OCI-LY1 (cell line): Measurements from ENCODE around the gene NAA10.

ENCODE experiments used
- H2AFZ ChIP-seq: fragments of 200-600 bp; sonication (generic), shearing (Covaris generic); 2 replicates; pipeline ENCODE4 v1.6.0; 2014; ENCODE audit warnings: antibody characterized with exemption, mild to moderate bottlenecking, low read length
- H3F3A ChIP-seq: fragments of 200-600 bp; sonication (generic), shearing (Covaris generic); 2 replicates; pipeline ENCODE4 v1.6.0; 2014; ENCODE audit warnings: mild to moderate bottlenecking, antibody characterized with exemption, low read length, moderate library complexity; ENCODE audit not compliant: insufficient read depth
- H3K27ac ChIP-seq: fragments of 200-600 bp; sonication (generic); 2 replicates; pipeline ENCODE4 v1.5.1; 2014; ENCODE audit warnings: low read length, mixed run types, mild to moderate bottlenecking, low read depth; ENCODE audit not compliant: poor library complexity, severe bottlenecking
- H3K27me3 ChIP-seq: fragments of 200-600 bp; sonication (generic); 2 replicates; pipeline ENCODE4 v1.6.0; 2014; ENCODE audit warnings: antibody characterized with exemption, mild to moderate bottlenecking, low read length, moderate library complexity; ENCODE audit not compliant: insufficient read depth
- H3K36me3 ChIP-seq: fragments of 200-600 bp; sonication (generic); 2 replicates; pipeline ENCODE4 v1.6.1; 2014; ENCODE audit warnings: mild to moderate bottlenecking, antibody characterized with exemption, low read length, moderate library complexity, mixed read lengths; ENCODE audit not compliant: insufficient read depth
- H3K4me1 ChIP-seq: fragments of 200-600 bp; sonication (generic); 2 replicates; pipeline ENCODE4 v1.5.1; 2014; ENCODE audit warnings: mild to moderate bottlenecking, low read length, moderate library complexity; ENCODE audit not compliant: insufficient read depth, severe bottlenecking
- H3K4me2 ChIP-seq: fragments of 200-600 bp; sonication (generic), shearing (Covaris generic); 2 replicates; pipeline ENCODE4 v1.6.1; 2014; ENCODE audit warnings: low read length
- H3K4me3 ChIP-seq: fragments of 200-600 bp; sonication (generic); 2 replicates; pipeline ENCODE4 v1.5.1; 2014; ENCODE audit warnings: low read length, low read depth, mild to moderate bottlenecking, mixed read lengths; ENCODE audit not compliant: poor library complexity, severe bottlenecking
- H3K79me2 ChIP-seq: fragments of 200-600 bp; shearing (Covaris generic); 2 replicates; pipeline ENCODE4 v1.6.1; 2016; ENCODE audit warnings: mixed run types, low read length, mixed read lengths; ENCODE audit not compliant: insufficient read depth
- H3K9ac ChIP-seq: fragments of 200-600 bp; sonication (generic), shearing (Covaris generic); 2 replicates; pipeline ENCODE4 v1.6.1; 2014; ENCODE audit warnings: mild to moderate bottlenecking, low read length, mixed read lengths
- H3K9me2 ChIP-seq: fragments of 200-600 bp; sonication (generic), shearing (Covaris generic); 2 replicates; pipeline ENCODE4 v1.6.1; 2014; ENCODE audit warnings: low read depth, mild to moderate bottlenecking, low read length, mixed read lengths
- H3K9me3 ChIP-seq: fragments of 200-600 bp; shearing (Covaris generic); 2 replicates; pipeline ENCODE4 v1.6.1; 2014; ENCODE audit warnings: low read length, mixed read lengths
- H4K20me1 ChIP-seq: fragments of 200-600 bp; sonication (generic), shearing (Covaris generic); 2 replicates; pipeline ENCODE4 v1.6.0; 2016; ENCODE audit warnings: mild to moderate bottlenecking, low read length; ENCODE audit not compliant: insufficient read depth
- EZH2 ChIP-seq: fragments of 200-600 bp; sonication (generic), shearing (Covaris generic); IDR thresholded peaks from 2 replicates; pipeline ENCODE4 v1.8.0; 2017; ENCODE audit warnings: borderline replicate concordance, mixed run types, mild to moderate bottlenecking, antibody characterized with exemption, low read length, moderate library complexity, mixed read lengths
- TF ChIP-seq, protein P1 (sequence below): fragments of 200-600 bp; sonication (generic), shearing (Covaris generic); IDR thresholded peaks from 2 replicates; pipeline ENCODE4 v1.5.1; 2017; ENCODE audit warnings: mild to moderate bottlenecking, antibody characterized with exemption, low read length, moderate library complexity, mixed read lengths

The NAA10 gene

DNA sequence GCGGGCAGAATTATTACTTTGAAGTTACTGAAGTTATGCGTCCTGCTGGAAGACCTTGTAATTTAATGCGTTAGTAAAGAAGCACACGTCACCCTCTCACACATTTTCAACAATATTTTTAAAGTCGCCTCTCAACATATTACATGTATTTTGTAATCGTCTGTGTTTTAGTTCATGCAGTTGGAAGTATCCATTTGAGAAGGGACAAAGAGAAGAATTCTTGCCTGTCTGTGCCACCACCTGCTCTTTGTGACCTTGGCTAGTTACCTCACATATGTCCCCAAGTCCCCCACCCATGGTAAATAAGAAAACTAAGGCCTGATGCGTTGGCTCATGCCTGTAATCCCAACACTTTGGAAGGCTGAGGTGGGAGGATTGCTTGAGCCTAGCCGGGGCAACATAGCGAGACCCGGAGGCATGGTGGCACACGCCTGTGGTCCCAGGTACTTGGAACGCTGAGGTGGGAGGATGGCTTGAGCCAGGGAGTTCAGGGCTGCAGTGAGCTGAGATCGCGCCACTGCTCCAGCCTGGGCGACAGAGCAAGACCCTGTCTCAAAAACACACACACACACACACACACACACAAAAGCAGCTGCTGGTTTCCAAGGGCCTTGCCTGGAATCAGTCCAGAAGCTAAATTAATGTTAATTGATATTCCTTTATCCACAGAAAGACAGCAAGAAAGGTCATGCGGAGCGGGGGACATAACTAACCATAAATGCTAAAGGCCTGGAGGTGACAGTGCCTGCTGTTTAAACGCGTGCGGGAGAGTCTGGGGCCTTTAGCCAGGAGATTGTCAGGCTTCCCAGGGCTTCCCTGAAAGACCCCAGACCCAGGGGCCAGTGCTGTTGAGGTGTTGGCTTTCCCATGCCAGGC, 38.5 kb upstream of the NAA10 start:
- peak overlapping the region; percentile 98 for H3K27ac ChIP-seq
- H2AFZ ChIP-seq = no peak overlapping the region
- H3K79me2 ChIP-seq = peaks cover 13% of the 10 kb centered on the region
- H3K4me1 ChIP-seq = peaks cover 27% of the 10 kb centered on the region
- no peaks in the 10 kb centered on the region for H3K9me2 ChIP-seq
- no peak for TF ChIP-seq EZH2
- TF ChIP-seq, protein P1, sequence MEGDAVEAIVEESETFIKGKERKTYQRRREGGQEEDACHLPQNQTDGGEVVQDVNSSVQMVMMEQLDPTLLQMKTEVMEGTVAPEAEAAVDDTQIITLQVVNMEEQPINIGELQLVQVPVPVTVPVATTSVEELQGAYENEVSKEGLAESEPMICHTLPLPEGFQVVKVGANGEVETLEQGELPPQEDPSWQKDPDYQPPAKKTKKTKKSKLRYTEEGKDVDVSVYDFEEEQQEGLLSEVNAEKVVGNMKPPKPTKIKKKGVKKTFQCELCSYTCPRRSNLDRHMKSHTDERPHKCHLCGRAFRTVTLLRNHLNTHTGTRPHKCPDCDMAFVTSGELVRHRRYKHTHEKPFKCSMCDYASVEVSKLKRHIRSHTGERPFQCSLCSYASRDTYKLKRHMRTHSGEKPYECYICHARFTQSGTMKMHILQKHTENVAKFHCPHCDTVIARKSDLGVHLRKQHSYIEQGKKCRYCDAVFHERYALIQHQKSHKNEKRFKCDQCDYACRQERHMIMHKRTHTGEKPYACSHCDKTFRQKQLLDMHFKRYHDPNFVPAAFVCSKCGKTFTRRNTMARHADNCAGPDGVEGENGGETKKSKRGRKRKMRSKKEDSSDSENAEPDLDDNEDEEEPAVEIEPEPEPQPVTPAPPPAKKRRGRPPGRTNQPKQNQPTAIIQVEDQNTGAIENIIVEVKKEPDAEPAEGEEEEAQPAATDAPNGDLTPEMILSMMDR = no peak
- peak overlapping the region; percentile 87 for H3K4me2 ChIP-seq
- no peaks in the 10 kb centered on the region for H3K27me3 ChIP-seq
- H3K4me3 ChIP-seq = peak overlapping the region; percentile 85
- H3F3A ChIP-seq = no peaks in the 10 kb centered on the region
- peak overlapping the region; percentile 100 for H3K9ac ChIP-seq
- H3K9me3 ChIP-seq = no peaks in the 10 kb centered on the region
- no peaks in the 10 kb centered on the region for H4K20me1 ChIP-seq
- H3K36me3 ChIP-seq = peaks cover 8% of the 10 kb centered on the region; the same call in 1 of the 2 replicates

DNA sequence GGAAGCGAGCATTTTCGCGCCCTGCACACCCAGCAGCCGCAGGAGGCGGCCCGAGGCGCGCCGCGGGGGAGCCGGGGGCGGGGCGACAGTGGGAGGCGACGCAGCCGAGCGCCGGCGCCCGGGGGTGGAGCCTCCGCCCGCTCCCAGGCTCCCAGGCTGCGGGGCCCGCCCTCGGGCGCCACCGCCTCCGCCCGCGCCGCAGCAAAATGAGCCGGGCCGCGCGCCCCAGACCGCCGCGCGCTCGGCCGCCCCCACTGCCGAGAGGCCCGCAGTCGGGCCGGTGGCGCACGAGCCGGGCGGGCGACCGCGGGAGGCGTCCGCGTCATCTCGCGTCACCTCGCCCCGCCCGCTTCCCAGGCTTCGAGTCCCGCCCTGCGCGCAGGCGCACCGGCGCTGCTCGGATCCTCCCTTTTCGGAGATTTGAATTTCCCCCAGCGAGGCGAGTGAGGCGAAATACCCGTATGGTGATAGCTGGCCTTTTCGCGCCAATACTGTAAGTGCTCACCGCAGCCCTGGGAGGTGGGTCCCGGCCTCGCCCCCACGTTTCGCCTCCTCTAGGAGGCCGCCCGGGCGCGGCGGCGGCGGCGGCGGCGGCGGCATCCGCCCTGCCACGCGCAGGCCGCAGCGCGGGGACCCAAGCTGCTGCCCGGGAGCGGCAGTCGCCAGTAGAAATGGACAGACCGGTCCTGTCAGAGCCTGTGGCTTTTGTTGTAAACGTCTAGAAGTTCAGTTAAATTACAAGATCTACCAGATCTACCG, 37.7 kb upstream of the NAA10 start, which contains the start of gene TMEM187:
TMEM187 (plus strand) TSS at position 387 of the 759 bp plus-strand sequence. CDS start 9,309 bp downstream, outside the sequence.
- H2AFZ ChIP-seq = no peak within 1 kb of the TSS
- H4K20me1 ChIP-seq = no peaks in the 10 kb centered on the region
- TF ChIP-seq, protein P1 = no peak

DNA sequence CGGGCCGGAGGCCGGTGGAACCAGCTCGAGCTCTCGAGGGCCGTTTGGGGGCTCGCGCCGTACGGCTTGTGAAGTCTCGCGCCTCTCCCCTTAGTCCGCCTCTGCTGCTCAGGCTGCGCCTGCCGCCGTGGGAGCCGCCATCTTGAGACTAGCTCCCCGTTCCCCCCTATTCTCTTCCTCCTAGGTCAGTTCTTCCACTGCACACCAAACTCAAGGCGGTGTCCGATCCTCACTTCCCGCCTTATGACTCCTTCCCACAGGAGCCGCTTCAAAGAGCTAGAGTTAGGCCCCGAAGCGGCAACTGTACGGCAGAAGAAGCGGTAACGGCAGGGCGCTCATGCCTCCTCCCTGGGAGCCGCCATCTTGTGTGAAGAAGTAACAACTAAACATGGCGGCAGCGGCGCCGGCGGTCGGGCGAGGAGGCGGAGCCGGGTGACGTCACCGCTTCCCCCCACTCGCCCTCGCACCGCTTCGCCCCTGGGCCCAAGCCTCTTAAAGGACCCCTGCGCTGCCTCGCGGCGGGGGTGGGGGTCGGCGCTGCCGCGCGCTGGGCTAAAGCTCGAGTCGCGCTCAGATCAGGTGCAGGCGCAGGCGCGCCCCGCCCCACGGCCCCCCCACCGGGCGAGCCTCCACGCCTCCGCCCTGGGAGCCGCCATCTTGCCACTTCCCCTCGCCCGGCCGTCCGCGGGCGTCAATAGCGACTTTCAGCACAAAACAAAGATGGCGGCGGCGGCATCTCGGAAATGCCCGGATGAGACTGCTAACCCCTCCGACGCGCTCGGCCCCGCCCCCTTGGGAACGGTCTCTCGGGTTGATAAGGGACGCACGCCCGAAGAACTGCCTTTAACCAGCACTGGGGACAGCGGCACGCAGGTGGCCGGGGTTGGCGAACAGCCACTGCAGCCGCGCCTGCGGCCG, 36.9 kb upstream of the NAA10 start, which contains the start of gene HCFC1:
HCFC1 (minus strand) TSS at position 369 of the 918 bp plus-strand sequence. CDS start 978 bp downstream, outside the sequence.
- H3K36me3 ChIP-seq = peaks cover 21% of the 10 kb centered on the region; the same call in 1 of the 2 replicates
- H3K4me2 ChIP-seq = peak within 1 kb of the TSS; percentile 99
- H3K9me3 ChIP-seq = no peaks in the 10 kb centered on the region
- H3F3A ChIP-seq = no peaks in the 10 kb centered on the region
- H2AFZ ChIP-seq = no peak within 1 kb of the TSS
- TF ChIP-seq, protein P1 = no peak
- no peak for TF ChIP-seq EZH2
- H3K27ac ChIP-seq = peak within 1 kb of the TSS; percentile 98
- peak within 1 kb of the TSS; percentile 93 for H3K4me3 ChIP-seq
- H3K9me2 ChIP-seq = no peaks in the 10 kb centered on the region
- peak within 1 kb of the TSS; percentile 100 for H3K9ac ChIP-seq
- H3K4me1 ChIP-seq = peaks cover 43% of the 10 kb centered on the region
- H4K20me1 ChIP-seq = no peaks in the 10 kb centered on the region
- no peaks in the 10 kb centered on the region for H3K27me3 ChIP-seq
- peaks cover 30% of the 10 kb centered on the region for H3K79me2 ChIP-seq

More for the DNA sequence above, 37.7 kb upstream of the NAA10 start, which contains the start of gene TMEM187:
- H3F3A ChIP-seq = no peaks in the 10 kb centered on the region
- peak within 1 kb of the TSS; percentile 93 for H3K4me3 ChIP-seq
- no peaks in the 10 kb centered on the region for H3K27me3 ChIP-seq
- peaks cover 21% of the 10 kb centered on the region for H3K79me2 ChIP-seq
- H3K27ac ChIP-seq = peak within 1 kb of the TSS; percentile 98
- peaks cover 13% of the 10 kb centered on the region; the same call in 1 of the 2 replicates for H3K36me3 ChIP-seq
- H3K9ac ChIP-seq = peak within 1 kb of the TSS; percentile 100
- no peaks in the 10 kb centered on the region for H3K9me3 ChIP-seq
- peak within 1 kb of the TSS; percentile 87 for H3K4me2 ChIP-seq
- peaks cover 35% of the 10 kb centered on the region for H3K4me1 ChIP-seq
- no peaks in the 10 kb centered on the region for H3K9me2 ChIP-seq
